Erythroblast (primary cell): ENCODE data around the gene N4BP3.

Experiments used
- GATA1 ChIP-seq: IDR thresholded peaks from 2 replicates; pipeline ENCODE4 v1.6.1; 2011; ENCODE audit warnings: low read depth, mild to moderate bottlenecking, control low read depth, low read length, moderate library complexity
- POLR2A ChIP-seq: IDR thresholded peaks from 2 replicates; pipeline ENCODE4 v1.6.1; 2011; ENCODE audit warnings: mild to moderate bottlenecking, low read length

GRCh38 chr5:178103612-178104011 lies 9.7 kb upstream of the N4BP3 start:
- TF ChIP-seq POLR2A, result no peak
- TF ChIP-seq GATA1, result no peak
